Medulla oblongata (tissue), 1 donor: ENCODE results near the gene NEDD4.

Source experiments
- DNase-seq: peaks from one replicate; pipeline ENCODE4 v3.0.0-alpha.2; 2015; ENCODE audit errors: extremely low spot score

Gene NEDD4

GRCh38 chr15:55784286-55784685, 209.1 kb downstream of the NEDD4 start:
- no peak for DNase-seq

DNA sequence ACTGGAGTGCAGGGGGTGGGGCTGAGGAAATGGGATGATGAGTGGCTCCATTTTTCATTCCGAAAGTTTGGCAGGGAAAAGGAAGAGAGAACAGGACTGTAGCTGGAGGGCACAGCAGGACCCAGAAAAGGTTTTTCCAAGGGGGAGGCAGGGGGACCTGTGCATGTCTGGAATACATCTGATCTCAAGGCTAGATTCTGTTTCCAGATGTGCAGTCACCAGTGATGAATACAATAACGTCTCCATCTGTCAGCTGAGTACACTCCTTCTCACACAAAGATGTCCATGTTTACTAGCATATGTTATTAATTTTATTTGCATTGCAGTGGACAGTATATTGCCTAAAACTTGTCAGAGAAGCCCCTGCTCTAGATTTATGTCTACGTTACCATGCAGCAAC, 210.5 kb downstream of the NEDD4 start:
- DNase-seq, result no peak

- DNase-seq, result no peak
Measured at GRCh38 chr15:55780292-55780691, 213.1 kb downstream of the NEDD4 start.

DNA sequence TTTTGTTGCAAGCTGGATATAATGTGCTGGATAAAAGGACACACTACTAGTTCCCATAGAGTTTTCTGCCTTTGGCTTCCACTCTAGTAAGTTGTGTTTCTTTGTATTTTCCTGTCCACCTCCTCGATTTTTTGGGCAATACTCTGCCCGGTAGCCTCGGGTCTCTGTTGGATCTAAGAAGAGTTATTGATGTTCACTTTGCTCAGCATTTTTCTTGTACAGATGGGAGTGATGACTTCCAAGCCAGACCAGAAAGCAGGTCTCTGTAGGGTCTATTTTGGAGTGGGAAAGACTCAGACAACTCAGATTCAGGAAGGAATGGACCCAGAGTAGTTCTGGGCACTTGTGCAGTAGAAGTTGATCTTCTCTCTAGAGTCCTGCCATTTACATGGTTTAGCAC, 214.5 kb downstream of the NEDD4 start:
- DNase-seq, result no peak
